Heart right ventricle (tissue), 16 donors: ENCODE results near the gene OR4D9. TPM values are rescaled to one million over a fixed set of nuclear protein-coding genes. Genes with fewer than 3 reads are reported as not detected.
A peak's percentile ranks its signal among the peaks of the same experiment; 100 is the strongest.
"Not testable (repeated sequence)": the region's sequence is repeated elsewhere in the genome, so short reads cannot be mapped to it uniquely, and the experiment has no call there.

ENCODE experiments used
- ATAC-seq, 8 donors: fragments of 200-7000 bp; cut with Tn5 transposase; one replicate each; pipeline ENCODE4 v1.9.1; 2020; ENCODE audit warnings: mild to moderate bottlenecking in 8 of 8, moderate library complexity in 8 of 8, moderate number of reproducible peaks in 1 of 8
- DNase-seq, 2 donors: peaks; one replicate each; pipeline ENCODE4 v3.0.0-alpha.2; 2020
- H3K27ac ChIP-seq, 10 donors: fragments of 200-600 bp; sonication (generic) in 2 of 10; one replicate each; pipeline versions ENCODE4 v1.5.0 to v1.8.0; 2020 to 2022; ENCODE audit warnings: mild to moderate bottlenecking in 3 of 10
- H3K27me3 ChIP-seq, 7 donors: fragments of 200-600 bp; one replicate each; pipeline ENCODE4 v1.8.0; 2021 to 2022; ENCODE audit warnings: mild to moderate bottlenecking in 2 of 7
- H3K36me3 ChIP-seq, 9 donors: fragments of 200-600 bp; sonication (generic) in 1 of 9; one replicate each; pipeline versions ENCODE4 v1.5.0 to v1.8.0; 2020 to 2022; ENCODE audit warnings: mild to moderate bottlenecking in 2 of 9
- H3K4me1 ChIP-seq, 9 donors: fragments of 200-600 bp; sonication (generic) in 1 of 9; one replicate each; pipeline versions ENCODE4 v1.5.0 to v1.8.0; 2020 to 2022; ENCODE audit warnings: mild to moderate bottlenecking in 4 of 9
- H3K4me3 ChIP-seq, 10 donors: fragments of 200-600 bp; sonication (generic) in 2 of 10; one replicate each; pipeline versions ENCODE4 v1.5.0 to v1.8.0; 2020 to 2022; ENCODE audit warnings: mild to moderate bottlenecking in 7 of 10, moderate library complexity in 2 of 10
- H3K9me3 ChIP-seq, 11 donors: fragments of 200-600 bp in 10 of 11; sonication (generic) in 2 of 11; one replicate each; pipeline versions ENCODE4 v1.5.0 to v1.8.0; 2013 to 2022; ENCODE audit warnings: mild to moderate bottlenecking in 2 of 11, control low read depth in 1 of 11, moderate library complexity in 1 of 11
- WGBS, 2 donors: extraction: QIAGEN DNeasy Blood & Tissue Kit; methylation state at CpG; one replicate each; pipeline ENCODE4 v1.1.7; 2013; ENCODE audit warnings: inconsistent platforms in 1 of 2; 5-methylcytosine and 5-hydroxymethylcytosine counted together
- intact Hi-C, 10 donors: fragments of 100-400 bp; cut with DNase I; formaldehyde crosslinking; loops; one replicate each; pipeline versions ENCODE4 v1.11.1 to v1.14.2; 2022
- polyA plus RNA-seq, 2 donors: library from polyadenylated mRNA; stranded (reverse); fragments of 200-250 nt; gene quantifications; one replicate each; pipeline ENCODE4 v1.2.3, GENCODE V29; 2013
- total RNA-seq, 10 donors: library from RNA; stranded (reverse); fragmentation: NEBNext Ultra II Directional in 3 of 10; extraction: Animal tissue kit (Norgen Biotek cat#: 25700) in 3 of 10; gene quantifications; one replicate each; pipeline versions ENCODE4 v1.2.1 to v1.2.4, GENCODE V29; 2021 to 2023
- TF ChIP-seq, protein P1 (sequence below), 9 donors: fragments of 200-600 bp; sonication (generic) in 2 of 9; IDR thresholded peaks; one replicate each; pipeline versions ENCODE4 v1.5.0 to v1.8.0; 2021 to 2022; ENCODE audit warnings: antibody characterized with exemption in 9 of 9, mild to moderate bottlenecking in 5 of 9, moderate library complexity in 1 of 9
- donor health status: Arrhythmogenic right ventricular cardiomyopathy.
- donor health status: ischemic (EF 13 %, LVEDD 7.1; RV severe dilation, severe dysfunction).
- donor health status: healthy with polysubstance abuse.
- donor health status: DM: no; HTN: yes; CAD: no.
- donor health status: DM: no; HTN: no; CAD: no.
- donor health status: ischemic (EF 25% LVEDD 6.9; RV normal size, moderate dysfunction).
- donor health status: ischemic (EF 25% LVEDD 5.7; RV mildly dilated, moderate dysfunction).
- donor health status: healthy.
- donor health status: DM: yes; HTN: yes; CAD: no.
- donor health status: Ischemic cardiomyopathy.
- donor health status: ischemic (EF 35%, LVEDD 5.7; RV mildly dilated, moderate dysfunction).
- donor health status: nonischemic (EF 11% LVEDD 7.7; RV severe dilation, severe dysfunction).
- donor health status: DM: yes; HTN: yes; CAD: no.
- donor health status: PGD.
- donor health status: ischemic (EF 29% LVEDD 5.4; RV normal size, mild dysfunction).
- donor health status: nonischemic (EF 23%, LVEDD 6.1; RV moderate dilation, normal function).

The OR4D9 gene
- total and polyA plus RNA-seq, 12 donors: not detected

DNA sequence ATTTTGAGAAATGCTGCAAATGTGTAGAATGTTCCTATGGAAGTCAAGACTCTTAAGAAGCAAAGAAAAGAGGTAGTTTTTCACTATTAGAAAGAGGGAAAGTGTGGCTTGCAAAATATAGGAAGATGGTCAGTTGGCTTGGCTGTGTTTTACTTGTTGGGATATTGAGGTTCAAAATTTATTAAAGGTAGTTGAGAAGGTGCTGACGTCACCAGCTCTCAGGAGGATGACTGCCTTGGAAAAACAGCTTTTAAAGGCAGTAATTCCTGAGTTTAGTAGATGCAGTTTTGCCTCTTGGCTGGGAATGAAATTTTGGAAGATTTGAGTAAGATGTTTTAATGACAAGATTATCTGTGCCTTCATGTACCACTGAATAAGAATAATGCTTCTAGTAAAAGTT, 336 bp downstream of the OR4D9 start:
- WGBS, 2 donors: 79 to 84% methylated on average over 1 of the region's 1 CpG
- Histone ChIP-seq H3K4me1 (peaks cover 0 to 21% (median 5%) of the 10 kb centered on the region in 9 donors), H3K36me3 (no peaks in the 10 kb centered on the region), H3K4me3 (no peak overlapping the region), H3K27me3 (no peaks in the 10 kb centered on the region), H3K9me3 (no peaks in the 10 kb centered on the region), H3K27ac (peak overlapping the region in 1 of 10 donors; percentile 9)
- DNase-seq (no peak), ATAC-seq (no peak)
- TF ChIP-seq, protein P1, sequence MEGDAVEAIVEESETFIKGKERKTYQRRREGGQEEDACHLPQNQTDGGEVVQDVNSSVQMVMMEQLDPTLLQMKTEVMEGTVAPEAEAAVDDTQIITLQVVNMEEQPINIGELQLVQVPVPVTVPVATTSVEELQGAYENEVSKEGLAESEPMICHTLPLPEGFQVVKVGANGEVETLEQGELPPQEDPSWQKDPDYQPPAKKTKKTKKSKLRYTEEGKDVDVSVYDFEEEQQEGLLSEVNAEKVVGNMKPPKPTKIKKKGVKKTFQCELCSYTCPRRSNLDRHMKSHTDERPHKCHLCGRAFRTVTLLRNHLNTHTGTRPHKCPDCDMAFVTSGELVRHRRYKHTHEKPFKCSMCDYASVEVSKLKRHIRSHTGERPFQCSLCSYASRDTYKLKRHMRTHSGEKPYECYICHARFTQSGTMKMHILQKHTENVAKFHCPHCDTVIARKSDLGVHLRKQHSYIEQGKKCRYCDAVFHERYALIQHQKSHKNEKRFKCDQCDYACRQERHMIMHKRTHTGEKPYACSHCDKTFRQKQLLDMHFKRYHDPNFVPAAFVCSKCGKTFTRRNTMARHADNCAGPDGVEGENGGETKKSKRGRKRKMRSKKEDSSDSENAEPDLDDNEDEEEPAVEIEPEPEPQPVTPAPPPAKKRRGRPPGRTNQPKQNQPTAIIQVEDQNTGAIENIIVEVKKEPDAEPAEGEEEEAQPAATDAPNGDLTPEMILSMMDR (IDR thresholded peaks at IDR 0.05): no peak
- intact Hi-C loops: no loop called here

GRCh38 chr11:59520139-59520538, 8.8 kb downstream of the OR4D9 start:
- H3K36me3 ChIP-seq, DNase-seq, H3K27me3 ChIP-seq, H3K4me3 ChIP-seq, H3K4me1 ChIP-seq, H3K9me3 ChIP-seq, ATAC-seq, H3K27ac ChIP-seq, intact Hi-C loops: not testable (repeated sequence)
- 44 to 61% methylated on average over 2 of the region's 2 CpGs for WGBS, 2 donors

DNA sequence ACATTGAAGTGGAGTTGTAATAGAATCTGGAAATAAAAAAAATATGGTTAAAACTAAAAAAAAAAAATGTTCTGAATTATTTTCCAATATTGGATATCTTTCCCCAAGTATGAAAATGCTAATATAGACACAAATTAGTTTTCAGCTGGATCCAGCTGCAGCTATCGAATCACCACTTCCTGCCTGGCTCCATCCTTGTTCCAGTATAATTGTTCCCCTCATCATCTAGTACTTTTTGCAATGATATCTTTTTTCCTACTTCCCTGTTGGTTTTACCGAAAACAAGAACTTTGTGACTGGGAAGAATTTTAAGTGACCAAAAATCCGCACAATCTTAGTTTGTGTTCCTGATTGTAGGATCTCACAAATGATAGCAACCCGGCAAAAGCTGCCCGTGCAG, 9.4 kb downstream of the OR4D9 start:
- WGBS, 2 donors: 49 to 50% methylated on average over 5 of the region's 5 CpGs
- Histone ChIP-seq H3K9me3 (no peaks in the 10 kb centered on the region), H3K4me3 (no peak overlapping the region), H3K4me1 (no peaks in the 10 kb centered on the region), H3K27ac (peak overlapping the region in 1 of 10 donors; percentile 49), H3K36me3 (no peaks in the 10 kb centered on the region), H3K27me3 (peaks cover 0 to 3% (median 0%) of the 10 kb centered on the region in 7 donors)
- intact Hi-C loops: no loop called here
- no peak for DNase-seq
- peak in 1 of 8 donors; percentile 42 for ATAC-seq
- TF ChIP-seq, protein P1 (IDR thresholded peaks at IDR 0.05): no peak

- WGBS, 2 donors: 22 to 25% methylated on average over 1 of the region's 1 CpG
- no peak for DNase-seq
- TF ChIP-seq, protein P1 (IDR thresholded peaks at IDR 0.05): no peak
Observed at GRCh38 chr11:59523541-59523940, 12.2 kb downstream of the OR4D9 start.

DNA sequence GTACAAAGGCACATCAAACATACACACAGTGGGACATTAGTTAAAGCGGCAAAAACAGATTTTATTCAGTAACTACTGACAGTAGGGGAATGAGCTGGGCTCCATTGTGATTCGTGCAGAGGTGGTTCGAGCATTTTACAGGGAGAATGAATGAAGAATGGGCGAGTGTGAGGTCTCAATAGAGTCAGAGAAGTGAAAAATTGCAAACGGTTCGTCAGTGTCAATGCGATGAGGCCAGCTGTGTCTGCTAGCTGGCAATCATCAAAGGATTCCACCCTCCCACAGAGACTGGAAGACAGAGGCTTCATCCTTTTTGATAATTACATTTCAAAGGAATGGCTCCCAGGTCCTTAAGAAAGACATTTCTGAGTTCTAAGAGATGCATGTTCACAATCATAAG, 17.4 kb downstream of the OR4D9 start:
- TF ChIP-seq, protein P1 (IDR thresholded peaks at IDR 0.05): no peak
- Histone ChIP-seq H3K4me1 (no peaks in the 10 kb centered on the region), H3K9me3 (no peaks in the 10 kb centered on the region), H3K27ac (no peak overlapping the region), H3K4me3 (no peak overlapping the region), H3K27me3 (peaks cover 0 to 5% (median 0%) of the 10 kb centered on the region in 7 donors), H3K36me3 (no peaks in the 10 kb centered on the region)
- intact Hi-C loops: no loop called here
- ATAC-seq: no peak
- DNase-seq: no peak
- WGBS, 2 donors: 51 to 53% methylated on average over 7 of the region's 7 CpGs

More at GRCh38 chr11:59523541-59523940, 12.2 kb downstream of the OR4D9 start:
- ATAC-seq: no peak
- Histone ChIP-seq H3K9me3 (no peaks in the 10 kb centered on the region), H3K27ac (no peak overlapping the region), H3K27me3 (peaks cover 0 to 5% (median 0%) of the 10 kb centered on the region in 7 donors), H3K4me1 (no peaks in the 10 kb centered on the region), H3K36me3 (no peaks in the 10 kb centered on the region), H3K4me3 (no peak overlapping the region)
- intact Hi-C loops: no loop called here
